HG03097 (cell line): ENCODE measurements around the gene SC5D.

Experiments
- ATAC-seq: cut with Tn5 transposase; IDR thresholded peaks from one replicate; pipeline ENCODE4 v1.9.1; 2021; ENCODE audit not compliant: unreplicated experiment, low FRiP score

SC5D gene

GRCh38 chr11:121328176-121328966 lies 35.8 kb downstream of the SC5D start:
- ATAC-seq, result no peak

DNA sequence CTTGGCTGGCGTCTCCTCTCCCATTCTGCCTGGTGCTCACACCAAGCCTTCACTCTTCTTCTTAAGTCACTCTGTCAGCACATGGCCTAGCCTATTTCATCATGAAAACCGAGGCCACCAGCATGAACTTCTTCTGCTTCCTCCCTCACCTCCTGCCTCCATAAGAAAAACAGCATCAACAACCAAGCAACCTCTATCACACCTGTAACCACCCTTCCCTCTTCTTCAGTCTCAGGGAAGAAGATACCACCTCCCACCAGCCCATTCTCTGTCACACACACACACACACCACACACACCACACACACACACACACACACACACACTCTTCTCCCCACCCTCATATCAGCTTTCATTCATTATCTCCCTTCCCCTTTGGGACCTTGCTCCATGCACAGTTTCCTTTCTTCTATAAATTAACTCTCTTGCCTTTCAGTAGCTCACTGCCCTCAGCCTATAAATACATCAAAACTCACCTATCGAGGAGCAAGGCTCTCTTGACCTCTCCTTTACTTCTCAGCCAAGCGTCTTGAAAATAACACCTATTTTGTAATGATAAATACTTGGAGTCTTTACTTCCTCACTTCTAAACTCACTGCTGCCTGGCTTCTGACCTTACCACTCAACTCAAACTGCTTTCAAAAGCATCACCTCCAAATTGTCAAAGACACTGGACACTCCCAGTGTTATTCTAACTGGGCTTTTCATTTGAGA lies 36.6 kb downstream of the SC5D start:
- ATAC-seq, result no peak

- ATAC-seq, result no peak
These were observed 37.3 kb downstream of the SC5D start for GRCh38 chr11:121329781-121330395.

DNA sequence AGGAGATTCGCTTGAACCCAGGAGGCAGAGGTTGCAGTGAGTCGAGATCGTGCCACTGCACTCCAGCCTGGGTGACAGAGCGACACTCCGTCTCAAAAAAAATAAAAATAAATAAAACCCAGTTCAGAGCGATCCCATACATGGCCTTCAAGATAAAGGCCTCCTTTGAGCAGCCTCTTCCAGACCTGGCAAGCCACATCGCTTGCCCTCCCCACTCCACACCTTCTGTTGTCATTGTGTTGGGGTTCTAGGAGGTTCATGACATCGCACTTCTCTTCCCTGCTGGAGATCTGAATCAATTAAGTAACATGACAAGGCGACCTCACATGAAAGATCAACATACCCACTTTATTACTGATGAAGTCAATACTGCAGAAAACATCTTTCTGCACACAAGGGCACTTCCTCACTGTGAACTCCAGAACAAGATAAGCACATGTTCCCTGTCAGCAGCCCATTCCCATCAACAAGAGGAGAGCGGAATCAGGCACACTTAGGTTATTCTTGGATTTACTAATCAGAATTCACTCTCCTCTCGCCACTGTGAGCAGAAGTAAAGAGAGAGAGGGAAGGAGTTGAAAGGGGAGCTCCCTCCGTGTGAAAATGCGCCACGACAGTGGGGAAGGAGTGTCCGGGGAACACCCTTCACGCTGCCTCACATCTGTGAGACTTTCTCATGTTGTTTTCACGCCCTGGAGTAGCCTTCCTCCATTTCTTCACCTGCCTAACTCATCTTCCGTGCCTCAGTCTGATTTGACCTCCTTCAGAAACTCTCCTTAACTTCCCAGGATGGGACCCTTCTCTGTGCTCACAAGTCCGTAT lies 38.3 kb downstream of the SC5D start:
- ATAC-seq, result no peak

DNA sequence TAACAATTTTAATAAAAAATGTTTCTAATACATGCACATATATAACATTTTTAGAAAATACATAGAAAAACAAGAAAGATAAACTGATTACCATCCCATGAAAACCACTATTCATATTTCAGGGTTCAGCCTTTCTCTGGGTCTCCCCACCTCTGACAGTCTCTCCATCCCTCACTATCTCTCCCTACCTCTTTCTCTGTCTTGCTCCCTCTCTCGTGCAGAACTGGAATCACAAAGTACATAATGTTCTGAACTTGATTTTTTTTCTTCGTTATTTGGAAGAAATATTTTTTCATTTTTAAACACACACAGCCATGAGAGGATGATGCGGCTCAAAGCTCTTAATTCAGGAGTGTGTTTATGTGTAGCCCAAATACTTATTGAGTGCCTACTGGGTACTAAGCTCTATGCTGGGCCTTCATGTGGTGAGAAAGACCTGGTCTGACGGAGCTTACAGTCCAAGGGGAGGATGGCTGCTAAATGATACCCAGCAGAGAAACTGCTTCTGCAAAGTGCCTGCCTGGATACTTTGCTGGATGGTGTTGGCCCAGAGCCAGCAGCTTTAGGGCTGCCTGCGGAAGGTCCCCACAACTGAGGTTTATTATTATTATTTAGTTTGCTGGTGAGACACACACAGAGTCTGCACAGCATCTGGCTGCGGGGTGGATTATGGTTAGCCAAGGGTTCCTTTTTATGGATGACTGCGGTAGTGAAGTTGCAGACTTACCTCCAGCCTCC lies 42.6 kb downstream of the SC5D start:
- no peak for ATAC-seq

DNA sequence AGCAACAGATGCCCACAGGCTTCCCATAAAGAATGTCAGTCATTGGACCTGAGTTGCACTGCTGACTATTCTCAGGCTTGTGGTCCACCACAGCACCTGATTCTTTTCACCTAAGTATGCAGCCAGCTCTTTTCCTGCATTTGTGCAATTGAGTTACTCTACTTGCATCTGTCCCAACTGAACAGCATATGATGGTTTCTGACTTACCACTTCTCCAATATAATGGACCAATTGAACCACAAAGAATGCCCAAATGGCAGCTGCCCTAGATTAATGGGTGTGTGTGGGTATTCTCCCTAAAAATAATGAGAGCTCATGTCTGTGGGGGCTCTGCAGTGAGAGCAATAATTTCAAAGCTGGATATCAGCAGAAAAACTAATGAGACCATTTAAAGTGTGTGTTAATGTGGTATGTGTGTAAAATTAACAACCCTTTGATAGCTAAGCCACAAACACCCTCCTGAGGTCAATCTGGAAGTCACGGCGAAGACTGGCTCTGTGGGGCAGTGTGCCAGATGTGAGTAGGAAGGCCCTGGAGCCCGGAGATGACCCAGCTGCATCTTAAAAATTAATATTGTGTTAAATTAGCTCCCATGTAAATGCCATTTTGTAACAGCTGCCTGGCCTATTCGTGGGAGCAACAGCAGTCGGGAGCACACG lies 43.8 kb downstream of the SC5D start:
- ATAC-seq, result no peak

DNA sequence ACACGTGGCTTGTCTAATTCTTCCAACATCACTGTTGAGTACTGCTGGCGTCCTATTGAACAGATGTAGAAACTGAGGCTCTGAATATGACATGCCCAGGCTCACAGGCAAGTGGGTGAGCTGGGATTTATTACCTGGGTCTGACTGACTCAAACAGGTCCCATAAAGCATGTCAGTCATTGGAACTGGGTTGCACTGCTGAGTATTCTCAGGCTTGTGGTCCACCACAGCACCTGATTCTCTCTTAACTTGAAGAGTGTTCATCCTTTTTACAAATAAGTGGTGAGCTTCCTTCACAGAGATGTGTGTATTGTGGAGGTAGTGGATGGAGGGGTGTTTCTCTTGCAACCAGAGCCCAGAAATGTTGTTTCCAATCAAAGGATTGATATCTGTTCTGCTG lies 44.5 kb downstream of the SC5D start:
- peak; percentile 28 for ATAC-seq

- ATAC-seq, result no peak
These were observed 45.2 kb downstream of the SC5D start for GRCh38 chr11:121337740-121338272.

DNA sequence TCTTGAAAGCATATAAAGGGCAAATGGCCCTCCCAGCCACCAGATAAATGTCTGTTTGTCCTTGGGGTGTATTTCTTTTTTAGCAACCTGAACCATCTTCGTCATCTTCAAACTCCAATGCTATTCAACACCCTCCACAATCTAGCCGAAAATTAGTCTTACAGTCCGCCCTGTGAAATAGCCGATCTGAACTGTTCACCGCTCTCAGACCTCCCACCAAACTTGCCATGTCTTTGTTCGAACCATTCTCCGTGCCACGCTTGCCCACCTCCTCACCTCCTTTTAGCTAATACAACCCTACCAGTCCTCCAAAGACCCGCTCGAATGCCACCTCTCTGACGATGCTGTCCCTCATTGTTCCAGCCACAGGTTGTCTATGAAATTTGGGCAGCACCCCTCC lies 46.0 kb downstream of the SC5D start:
- ATAC-seq, result no peak

- ATAC-seq, result no peak
These were observed 47.5 kb downstream of the SC5D start for GRCh38 chr11:121340032-121340580.

GRCh38 chr11:121341609-121342008 lies 49.0 kb downstream of the SC5D start:
- ATAC-seq, result no peak

DNA sequence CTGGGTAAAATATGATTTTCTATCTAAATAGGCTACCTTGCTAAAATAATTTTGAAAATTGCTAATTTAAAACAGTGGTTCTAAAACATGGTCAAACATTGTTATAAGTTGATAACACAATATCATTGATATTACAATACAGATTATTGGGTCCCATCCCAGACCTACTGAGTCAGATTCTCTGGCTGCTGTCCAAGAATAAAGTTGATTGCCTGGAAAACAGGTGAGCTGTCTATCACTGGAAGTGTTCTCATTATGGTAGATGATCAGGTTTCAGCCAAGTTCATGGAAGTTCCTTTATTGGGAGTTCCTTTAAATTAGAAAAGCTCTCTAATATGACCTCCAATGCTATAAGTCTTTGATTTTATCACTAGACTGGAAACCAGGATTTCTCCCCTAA lies 52.3 kb downstream of the SC5D start:
- ATAC-seq, result no peak

GRCh38 chr11:121347094-121347493 lies 54.5 kb downstream of the SC5D start:
- no peak for ATAC-seq

- ATAC-seq, result no peak
These were observed 55.2 kb downstream of the SC5D start for GRCh38 chr11:121347813-121348212.

DNA sequence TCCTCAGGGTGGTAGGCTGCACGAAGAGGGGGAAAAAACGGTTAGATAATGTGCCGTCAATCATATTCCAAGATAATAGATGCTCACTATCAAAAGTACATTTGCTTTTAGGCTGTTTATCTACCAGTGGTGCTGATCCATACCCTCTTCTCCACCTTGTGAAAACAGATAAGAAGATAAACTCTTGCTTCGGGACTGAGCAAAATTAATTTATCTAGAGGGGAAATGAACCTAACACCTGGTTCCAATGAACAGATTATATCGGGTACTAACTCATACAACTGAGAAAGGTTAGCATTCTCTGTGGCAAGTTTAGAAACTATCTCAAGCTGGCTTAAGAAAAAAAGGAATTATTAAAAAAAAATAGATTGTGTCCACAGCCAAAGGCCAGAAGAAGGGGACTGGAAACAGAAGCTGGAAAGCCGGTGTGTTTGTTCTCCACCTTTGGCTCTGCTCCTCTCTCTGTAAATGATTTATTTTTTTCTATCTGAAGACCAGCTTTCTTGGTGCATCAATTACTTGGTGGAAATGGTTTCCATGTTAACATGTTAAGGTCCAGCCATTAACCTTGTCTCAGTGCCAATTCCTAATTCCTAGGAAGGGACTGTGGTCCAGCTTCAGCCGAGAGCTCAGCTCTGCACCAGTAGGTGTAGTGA lies 55.8 kb downstream of the SC5D start:
- ATAC-seq, result no peak

- no peak for ATAC-seq
These were observed 57.2 kb downstream of the SC5D start for GRCh38 chr11:121349790-121350189.

DNA sequence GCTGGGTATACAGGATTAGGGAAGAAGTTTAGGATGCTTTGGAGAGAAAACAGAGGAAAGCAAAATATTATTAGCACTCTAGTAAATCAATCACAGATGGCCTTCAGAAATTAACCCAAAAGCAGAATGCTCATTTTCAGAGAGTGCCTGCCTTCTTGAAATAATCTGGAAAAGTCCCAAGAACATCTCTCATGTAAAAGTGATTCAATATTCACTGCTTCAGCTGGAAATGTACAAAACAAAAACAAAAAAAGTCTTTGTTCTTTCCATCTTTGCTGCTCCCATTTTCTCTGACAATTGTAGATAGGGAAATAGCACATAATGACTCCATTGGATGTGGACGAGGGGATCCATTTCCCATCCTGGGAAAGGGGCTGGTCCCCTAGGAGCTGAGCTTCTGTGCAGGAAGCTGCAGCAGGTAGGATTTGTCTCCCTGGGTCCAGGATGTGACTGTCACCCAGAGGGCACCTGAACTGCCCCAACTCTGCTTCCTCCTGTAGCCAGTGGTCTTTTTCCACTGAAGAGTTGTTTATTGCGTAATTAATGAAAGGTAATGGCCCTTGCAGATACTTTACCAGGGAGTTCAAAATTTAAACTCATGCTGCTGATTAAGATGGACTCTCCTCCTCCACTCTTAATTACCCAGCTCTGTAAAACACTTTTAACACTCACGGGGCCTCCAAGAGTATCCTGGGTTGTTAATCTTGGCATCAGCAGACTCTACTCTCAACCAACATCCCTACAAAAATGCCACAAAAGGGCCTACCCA lies 57.9 kb downstream of the SC5D start:
- no peak for ATAC-seq

DNA sequence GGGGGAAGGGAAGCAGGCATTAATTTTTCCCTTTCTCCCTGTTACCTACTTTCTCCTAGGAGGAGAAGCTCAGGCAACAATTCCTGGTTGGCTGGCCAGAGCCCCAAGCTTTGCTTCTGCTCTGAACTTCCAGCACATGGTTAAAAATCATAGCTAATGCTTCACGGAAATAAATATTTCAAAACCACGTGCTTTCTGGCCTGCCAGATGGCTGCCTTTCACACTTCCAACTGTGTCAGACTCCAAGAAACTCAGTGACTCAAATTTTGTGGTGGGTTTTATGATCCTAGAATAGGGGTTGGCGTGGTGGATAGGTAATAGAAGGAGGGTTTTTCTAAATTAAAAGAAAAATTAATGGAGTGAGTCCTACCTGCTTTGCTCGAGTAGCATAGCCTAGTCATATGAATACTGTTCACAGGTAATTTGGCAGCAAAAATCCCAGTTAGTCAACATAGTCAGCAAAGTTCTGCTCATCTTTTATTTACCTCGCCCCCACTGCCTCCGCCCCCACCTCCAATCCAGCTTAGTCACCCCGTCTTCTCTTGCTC lies 58.6 kb downstream of the SC5D start:
- ATAC-seq, result no peak
